Measurements from ENCODE around the gene BTN1A1. TPM values are rescaled to one million over a fixed set of nuclear protein-coding genes. Genes with fewer than 3 reads are reported as not detected.
A peak's percentile ranks its signal among the peaks of the same experiment; 100 is the strongest.

The BTN1A1 gene
- total and polyA plus RNA-seq, 9 of the 15 experiments (the other 6 are each of a cell fraction or from before 2014, with no cell fraction given) = 0.01 to 0.15 (median 0.06) TPM; not detected in 4

GRCh38 chr6:26552205-26552604, 52.1 kb downstream of the BTN1A1 start (continued):
- TF ChIP-seq MGA (IDR thresholded peaks at IDR 0.05) (peak; percentile 56), ZNF24 (IDR thresholded peaks at IDR 0.05) (no peak), HMG20B (CRISPR knock-in tag; IDR thresholded peaks at IDR 0.05) (no peak), ZNF316 (IDR thresholded peaks at IDR 0.05) (no peak), HOMEZ (CRISPR knock-in tag; IDR thresholded peaks at IDR 0.05) (no peak), SMAD4 (CRISPR knock-in tag; conservative IDR thresholded peaks at IDR 0.05) (no peak), PHF8 (IDR thresholded peaks at IDR 0.05; ENCODE audit: borderline replicate concordance, low read length) (peak; percentile 21; the same call in 1 of the 2 replicates), DLX4 (CRISPR knock-in tag; IDR thresholded peaks at IDR 0.05) (no peak), CBX3 (IDR thresholded peaks at IDR 0.05; ENCODE audit: borderline replicate concordance in 1 of 2, low read length in 2 of 2) (no peak), MYC (IDR thresholded peaks at IDR 0.05; ENCODE audit: low read depth, low read length) (peak; percentile 22; the same call in 1 of the 2 replicates), MYC (CRISPR knock-in tag; IDR thresholded peaks at IDR 0.05; ENCODE audit: borderline replicate concordance, low read depth) (no peak), NR0B1 (IDR thresholded peaks at IDR 0.05; ENCODE audit: partially characterized antibody) (no peak)
